HG02981 (cell line): Measurements from ENCODE around the gene CEACAM21.

Experiments used
- ATAC-seq: cut with Tn5 transposase; IDR thresholded peaks from one replicate; pipeline ENCODE4 v1.9.1; 2021; ENCODE audit warnings: mild to moderate bottlenecking, moderate library complexity; ENCODE audit not compliant: unreplicated experiment

CEACAM21 gene

DNA sequence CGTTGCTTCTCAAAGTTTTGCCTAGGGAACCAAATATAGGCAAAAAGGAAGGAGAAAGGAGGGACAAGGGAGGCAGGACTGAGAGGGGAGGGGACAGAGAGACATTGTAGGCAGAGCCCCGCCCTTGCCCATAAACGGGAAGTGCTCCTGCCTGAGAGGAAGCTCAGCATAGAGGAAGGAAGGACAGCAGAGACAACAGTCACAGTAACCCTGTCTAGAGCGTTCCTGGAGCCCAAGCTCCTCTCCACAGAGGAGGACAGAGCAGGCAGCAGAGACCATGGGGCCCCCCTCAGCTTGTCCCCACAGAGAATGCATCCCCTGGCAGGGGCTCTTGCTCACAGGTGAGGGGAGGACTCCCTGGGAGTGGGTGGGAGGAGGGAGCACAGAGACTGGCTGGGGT, at the start of gene CEACAM21:
Gene CEACAM21, plus strand, starts transcription at position 169 of the 400 bp plus-strand sequence. Its CDS starts 109 bp downstream, at position 278.
- ATAC-seq = no peak

DNA sequence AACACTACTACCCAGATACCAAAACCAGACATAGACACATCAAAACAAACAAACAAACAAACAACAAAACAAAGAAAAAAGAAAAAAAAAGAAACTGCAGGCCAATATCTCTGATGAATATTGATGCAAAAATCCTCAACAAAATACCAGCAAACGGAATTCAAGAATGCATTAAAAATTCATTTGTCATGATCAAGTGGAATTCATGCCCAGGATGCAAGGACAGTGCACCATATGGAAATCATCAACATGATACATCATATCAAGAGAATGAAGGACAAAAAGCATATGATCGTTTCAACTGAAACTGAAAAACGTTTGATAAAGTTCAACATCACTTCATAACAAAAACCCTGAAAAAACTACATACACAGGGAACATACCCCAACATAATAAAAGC, 48.9 kb upstream of the CEACAM21 start:
- ATAC-seq = no peak

DNA sequence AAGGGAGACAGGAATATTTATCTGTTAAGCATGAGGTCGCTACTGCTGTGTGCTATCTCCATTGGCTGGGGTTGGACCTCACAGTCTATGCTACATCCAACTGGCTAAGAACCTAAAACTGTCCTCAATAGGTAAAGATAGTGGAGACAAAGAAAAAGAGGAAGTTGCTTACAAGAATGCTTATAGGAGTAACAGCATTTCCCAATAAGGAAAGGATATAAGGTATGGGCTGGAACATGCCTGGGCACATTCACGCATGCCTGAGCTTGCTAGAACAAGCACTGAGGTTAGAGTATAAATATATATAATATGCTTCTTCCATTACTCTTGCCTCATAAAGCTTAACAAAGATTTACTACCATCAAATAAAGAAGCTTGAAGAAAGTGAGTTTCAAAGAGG, 47.9 kb upstream of the CEACAM21 start:
- no peak for ATAC-seq

DNA sequence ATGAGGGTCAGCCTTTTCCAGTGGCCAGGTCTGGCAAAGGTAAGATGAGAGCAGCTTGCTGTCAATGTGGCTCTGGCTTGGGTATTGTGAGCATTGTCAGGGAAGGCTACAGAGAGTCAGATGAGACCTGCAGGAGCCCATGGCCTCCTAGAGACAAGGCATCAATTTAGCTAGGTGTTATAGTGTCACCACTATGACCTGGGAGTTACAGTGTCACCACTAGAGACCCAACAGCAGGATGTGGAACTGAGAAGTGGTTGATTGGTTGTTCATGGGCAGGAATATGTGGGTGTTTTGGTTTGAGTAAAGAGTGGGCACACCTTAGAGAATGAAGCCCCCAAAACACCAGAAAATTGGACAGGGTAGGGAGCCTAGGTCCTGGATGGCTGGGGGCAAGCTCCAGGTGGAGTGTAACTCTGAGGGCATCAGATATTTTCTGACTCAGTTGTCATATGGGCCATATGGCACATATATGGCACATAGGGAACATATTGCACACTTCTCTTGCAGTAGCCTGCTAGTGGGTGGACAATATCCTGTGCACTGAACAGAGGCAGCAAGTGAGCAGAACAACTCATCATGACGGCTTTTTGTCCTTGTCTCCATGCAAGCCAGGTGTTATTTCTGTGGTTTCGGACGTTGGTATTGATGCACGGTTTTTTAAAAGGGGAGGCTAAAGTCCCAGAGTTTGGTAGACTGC, 46.3 kb upstream of the CEACAM21 start:
- ATAC-seq = no peak

DNA sequence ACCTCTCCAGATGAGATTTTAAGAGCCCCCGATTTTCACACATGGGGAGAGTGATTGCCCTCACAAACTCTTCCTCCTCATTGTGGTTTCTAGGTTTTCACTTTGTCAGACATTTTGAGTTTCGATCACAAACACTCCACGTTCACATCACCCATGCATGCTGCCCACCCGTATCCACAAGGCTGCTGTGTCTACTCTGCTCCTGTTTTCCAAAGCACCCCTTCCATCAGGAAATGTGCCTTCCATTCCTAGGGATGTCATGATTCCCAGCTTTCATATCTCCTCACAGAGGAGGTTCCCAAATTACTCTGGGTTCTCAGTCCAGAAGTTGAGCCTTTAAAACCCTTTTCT, 45.8 kb upstream of the CEACAM21 start:
- ATAC-seq = no peak

DNA sequence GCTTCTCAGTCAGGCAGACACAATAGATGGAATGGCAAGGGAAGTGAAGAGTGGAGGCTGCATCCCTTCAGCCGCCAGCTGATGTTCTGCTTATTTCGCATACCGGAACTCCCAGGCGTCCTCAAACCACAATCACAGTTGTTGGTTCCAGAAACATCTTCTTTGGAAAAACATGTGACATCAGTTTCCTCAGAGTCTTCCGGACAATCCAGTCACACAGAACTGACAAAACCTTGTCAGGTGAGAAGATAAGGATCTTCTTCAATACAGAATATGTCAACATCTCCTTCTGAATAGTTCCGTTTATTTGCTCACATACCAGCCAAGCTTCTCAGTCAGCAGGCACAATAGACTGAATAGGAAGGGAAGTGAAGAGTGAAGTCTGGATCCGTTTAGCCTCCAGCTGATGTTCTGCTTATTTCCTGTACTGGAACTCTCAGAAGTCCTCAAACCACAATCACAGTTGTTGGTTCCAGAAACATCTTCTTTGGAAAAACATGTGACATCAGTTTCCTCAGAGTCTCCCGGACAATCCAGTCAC, 45.1 kb upstream of the CEACAM21 start:
- no peak for ATAC-seq

DNA sequence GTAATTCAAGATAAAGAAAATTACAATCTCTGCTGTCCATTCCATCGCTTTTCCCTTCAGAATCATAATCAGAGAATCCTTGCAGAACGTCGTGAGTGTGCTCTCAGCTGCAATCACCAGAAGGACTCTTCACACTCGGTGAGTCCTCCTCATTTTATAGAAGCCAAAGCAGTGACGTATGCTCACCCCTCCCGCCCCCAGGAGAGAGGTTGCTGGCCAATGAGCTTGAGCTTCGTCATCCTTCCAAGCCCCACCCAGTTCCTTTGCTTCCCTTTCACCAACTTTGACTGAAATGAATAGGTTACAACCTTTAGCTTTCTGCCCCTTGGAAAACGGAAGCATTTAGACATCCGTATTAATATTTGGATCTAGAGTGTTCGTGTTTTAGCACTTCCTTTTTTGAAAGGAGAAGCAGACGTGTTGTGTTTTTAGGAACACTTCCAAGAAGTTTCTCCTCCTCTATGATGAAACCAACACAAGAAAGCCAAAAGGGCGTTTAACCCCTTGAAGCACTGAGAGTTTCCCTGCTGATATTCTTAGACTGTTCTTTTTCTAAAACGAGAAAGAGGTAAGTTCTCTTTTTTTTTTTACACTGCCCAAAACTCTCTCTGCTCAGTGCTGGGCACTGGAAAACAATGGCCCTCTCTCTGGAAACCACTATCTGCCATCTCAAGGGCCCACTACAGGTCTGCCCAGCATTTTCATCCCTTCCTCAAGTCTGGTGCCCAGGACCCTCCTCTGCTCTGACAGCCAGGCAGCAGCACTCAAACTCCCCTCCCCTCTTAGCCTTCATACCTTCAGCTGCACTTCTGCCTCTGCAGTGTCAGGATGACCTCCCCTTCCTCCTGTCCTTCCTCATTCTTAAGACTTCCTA, 44.3 kb upstream of the CEACAM21 start:
- ATAC-seq = peak; percentile 50

DNA sequence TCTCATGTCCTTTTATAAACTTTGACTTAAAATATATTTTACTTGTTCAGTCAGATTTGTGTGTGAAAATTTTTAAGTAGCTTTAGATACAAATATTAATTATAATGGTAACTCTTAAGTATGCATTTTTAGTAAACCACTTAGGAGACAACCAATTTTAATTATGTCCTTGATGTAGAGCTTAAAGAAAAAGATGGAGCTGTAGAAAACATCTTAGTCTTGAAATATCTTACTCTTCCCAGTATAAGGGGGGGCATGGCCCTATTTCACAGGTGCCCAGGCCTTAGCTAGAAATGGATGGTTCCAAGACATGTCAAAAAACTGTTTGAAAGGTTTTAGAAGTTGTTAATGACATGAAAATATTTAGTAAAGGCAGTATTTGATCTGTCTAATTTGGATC, 43.4 kb upstream of the CEACAM21 start:
- ATAC-seq = no peak

DNA sequence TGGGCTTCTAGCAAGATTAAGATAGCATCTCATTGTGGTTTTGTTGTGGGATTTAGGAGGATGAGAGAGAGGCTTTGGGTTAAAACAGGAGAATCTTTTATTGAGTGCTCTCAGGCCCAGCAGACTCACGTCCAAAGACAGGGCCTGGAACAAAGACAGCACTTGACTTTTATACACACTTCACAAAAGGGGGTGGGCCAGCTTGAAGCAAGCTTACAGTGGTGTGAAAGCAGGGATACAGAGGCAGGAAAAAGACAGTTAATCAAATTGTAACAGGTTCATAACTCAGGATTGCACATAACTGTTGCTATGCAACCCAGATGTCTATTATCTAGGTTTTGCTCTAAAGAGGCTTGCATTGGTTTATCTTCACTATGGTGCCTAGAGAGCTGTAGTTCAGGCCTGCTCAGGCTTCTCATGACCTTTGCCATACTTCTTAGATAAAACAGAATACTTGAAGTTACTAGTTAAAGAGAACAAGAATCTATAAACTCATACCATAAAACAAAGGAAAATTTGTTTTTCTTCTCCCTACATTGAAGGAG, 42.2 kb upstream of the CEACAM21 start:
- ATAC-seq = no peak

DNA sequence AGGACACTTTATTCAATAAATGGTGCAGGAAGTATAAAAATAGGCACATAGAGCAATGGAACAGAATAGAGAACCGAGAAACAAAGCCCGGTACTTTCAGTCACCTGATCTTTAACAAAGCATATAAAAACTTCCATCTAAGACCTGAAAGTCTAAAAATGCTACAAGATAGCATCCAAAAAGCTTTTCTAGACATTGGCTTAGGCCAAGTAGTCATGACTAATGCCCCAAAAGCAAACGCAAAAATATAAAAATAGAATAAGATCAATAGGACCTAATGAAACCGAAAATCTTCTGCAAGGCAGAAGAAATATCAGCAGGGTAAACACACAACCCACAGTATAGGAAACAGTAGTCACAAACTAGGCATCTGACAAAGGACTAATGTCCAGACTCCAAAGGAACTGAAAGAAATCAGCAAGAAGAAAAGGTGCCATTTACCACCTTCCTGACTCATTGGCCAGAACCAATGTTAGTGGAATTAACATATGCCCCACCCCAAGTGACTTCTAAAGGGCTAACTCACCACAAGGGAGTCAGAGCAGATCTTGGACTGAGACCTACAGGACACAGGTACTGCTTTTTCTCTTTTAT, 40.8 kb upstream of the CEACAM21 start:
- ATAC-seq = peak; percentile 55

DNA sequence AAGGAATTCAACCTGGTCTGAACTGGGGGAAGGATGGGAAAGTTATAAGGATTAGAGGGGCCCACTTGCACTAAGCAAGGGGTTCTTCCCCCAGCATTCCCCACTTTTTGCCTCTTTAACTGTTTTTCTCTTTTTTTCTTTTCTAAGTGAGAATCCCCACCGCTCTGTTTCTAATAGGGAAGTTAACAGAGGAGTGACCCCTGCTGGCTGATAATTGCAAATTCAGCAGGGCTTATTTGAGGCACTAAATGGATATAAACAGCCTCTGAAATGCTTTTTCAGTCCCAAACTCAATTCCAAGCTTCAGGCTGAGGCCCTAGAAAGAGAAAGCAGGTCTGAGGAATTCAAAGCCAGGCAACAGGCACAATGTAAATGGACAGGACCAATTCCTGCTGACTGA, 38.2 kb upstream of the CEACAM21 start:
- ATAC-seq = no peak

DNA sequence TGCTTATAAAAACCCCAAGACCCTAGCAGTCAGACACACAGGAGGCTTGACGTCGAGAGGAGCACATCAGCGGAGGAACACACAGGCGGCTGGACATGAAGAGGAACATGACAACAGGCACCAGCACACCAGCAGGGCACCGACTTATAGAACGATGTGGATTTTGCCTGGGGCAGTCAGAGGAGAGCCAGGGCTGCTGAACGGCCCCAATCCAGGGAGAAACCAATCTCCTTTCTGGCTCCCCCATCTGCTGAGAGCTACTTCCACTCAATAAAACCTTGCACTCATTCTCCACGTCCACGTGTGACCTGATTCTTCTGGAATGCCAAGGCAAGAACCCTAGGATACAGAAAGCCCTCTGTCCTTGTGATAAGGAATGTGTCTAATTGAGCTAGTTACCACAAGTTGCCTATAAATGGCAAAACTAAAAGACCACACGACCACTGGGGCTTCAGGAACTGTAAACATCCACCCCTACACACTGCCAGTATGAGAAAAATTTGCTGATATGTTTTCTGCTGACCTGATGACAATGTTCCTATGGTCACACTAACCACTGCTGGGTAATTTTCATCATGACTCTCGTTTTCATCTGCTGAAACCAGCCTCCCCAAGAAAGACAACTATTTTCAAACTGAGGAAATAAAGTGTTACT, 35.8 kb upstream of the CEACAM21 start:
- ATAC-seq = no peak

DNA sequence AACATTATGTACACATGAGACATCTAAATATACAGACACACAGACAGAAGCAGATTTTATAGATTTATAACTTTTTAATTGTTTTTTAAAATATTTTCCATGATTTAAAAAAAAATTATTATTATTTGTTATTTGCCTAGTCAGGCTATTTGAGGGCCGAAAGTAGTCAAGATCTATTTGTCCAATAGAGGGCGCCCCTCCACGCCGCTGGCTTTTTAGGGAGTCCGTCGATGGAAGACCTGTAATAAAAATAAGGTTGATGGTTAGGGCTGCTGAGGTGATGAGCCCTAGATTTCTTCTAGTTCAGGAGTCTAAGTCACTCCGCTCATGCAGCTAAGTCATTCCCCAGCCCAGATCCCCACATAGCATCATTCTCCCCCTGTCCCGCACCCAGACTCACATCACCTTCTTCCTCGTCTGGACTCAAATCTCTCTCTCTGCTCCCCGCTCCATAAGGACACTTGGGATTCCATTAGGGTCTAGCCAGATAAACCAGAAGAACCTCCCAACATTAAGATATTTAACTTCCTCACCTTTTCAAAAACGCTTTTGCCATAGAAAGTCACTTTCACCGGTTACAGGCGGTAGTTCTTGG, 33.9 kb upstream of the CEACAM21 start:
- ATAC-seq = no peak

DNA sequence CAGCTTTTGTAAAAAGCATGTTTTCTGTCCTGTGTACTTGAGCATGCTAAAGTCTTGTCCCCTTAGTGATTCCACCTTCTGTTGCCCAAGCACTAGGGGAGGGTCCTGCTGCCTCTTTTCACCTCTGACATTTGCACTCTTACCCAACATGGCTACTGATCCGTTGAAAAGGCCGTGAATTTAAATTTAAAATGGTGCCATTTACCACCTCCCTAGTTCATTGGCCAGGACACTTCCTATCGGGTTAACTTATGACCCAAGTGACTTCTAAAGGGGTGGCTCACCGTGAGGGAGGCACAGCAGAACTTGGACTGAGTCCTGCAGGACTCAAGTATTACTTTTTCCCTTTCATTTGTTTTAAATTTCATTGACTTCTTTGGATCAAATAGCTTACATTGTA, 33.3 kb upstream of the CEACAM21 start:
- no peak for ATAC-seq

DNA sequence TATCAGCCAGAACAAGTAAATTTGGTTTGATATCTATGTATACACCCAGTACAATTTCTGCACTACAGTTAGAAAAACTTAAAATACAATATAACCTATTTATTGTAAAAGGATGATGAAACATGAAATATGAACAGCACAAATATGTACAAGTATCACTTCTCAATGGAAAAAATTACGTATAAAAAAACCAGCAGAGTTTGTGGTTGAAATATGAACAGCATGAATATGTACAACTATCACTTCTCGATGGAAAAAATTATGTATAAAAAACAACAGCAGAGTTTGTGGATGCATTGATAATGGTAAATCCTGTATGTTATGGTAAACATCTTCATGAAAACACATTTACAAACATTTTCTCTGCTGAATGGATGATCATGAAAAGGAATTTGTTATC, 32.4 kb upstream of the CEACAM21 start:
- no peak for ATAC-seq

DNA sequence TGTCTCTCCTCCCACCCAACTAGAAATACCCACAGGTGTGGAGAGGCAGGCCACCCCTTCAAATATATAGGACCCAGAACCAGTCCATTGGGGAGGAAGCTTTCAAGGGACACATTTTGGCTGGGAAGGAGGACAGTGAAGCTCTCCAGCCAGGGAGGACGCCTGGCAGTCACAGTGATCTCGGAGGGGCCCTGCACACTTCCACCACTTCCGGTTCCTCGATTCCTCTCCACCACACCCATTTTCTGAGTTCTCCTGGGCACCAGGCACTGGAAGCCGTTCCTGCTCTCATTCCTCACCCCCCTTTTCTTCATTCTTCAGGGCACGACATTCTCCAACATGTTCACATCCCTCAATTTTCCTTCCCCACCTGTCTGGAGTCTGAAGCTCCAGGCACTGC, 30.4 kb upstream of the CEACAM21 start:
- no peak for ATAC-seq

DNA sequence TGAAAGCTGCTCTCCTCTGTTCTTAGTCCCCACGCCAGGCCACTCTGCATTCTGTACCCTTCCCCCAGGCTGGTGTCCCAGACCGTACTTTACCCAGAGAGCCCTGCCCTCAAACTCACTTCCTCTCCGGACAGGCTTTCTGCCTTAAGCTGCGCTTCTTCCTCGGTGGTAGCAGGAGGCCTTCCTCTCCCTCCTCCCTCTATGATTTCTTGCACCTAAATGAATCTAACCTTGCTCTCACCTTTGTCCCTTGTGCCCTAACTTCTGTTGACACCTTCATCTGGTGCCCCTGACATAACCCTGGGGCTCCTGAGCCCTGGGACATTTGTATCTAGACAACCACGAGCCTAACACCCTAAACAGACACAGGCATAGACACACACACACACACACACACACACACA, 29.6 kb upstream of the CEACAM21 start:
- no peak for ATAC-seq

DNA sequence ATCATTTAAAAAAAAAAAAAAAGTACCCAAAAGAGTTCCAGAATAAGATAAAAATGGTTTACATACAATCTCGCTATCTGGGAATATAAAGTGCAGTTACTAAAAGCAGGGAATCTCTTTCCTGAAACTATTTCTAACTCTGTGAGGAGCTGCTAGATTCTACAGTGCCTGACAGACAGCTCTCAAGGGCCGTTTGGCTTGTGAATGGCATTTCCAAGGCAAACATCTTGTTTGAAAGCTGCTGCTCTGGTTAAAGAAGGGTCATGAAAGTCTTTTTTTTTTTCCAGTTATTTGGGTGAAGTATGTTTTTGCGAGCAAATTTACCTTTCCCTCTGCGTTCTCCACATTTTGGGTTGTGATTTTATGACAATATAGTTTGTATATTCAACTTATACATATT, 29.0 kb upstream of the CEACAM21 start:
- no peak for ATAC-seq

DNA sequence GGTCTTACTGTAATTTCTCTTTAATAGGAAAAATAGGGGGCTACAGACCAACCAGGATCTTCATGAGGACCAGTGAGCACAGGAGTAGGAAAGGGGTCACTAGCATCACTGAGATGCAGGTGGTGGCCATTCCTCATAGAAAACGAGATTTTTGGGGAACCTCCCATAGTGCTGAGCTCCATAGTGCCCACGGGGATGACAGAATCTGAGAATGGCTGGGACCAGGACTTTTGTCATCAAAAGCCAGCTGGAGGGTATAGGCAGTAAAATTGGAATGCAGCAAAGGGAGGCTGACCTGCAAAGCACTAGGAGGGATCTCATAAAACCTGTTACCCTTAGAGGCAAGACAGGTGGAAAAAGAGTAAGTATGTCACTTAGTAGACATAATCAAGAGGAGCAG, 28.4 kb upstream of the CEACAM21 start:
- ATAC-seq = no peak

DNA sequence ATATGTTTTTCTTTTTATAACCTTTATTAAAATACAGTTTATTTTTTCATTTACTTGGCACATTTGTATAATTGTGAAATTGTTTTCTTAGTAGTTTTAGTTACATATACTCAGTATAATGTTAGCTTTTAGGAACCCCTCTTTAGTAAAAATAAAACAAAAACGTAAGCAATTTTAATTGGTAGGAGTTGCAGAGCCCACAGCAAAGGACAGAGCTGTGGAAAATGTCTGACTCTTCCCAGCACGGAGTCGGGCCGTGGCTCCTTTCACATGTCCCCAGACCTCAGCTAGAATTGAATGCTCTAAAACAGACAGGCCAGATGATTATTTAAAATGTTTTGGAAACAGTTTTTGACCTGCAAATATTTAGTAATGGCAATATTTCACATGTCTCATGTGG, 27.9 kb upstream of the CEACAM21 start:
- ATAC-seq = no peak
